Loucy (cell line): ENCODE results near the gene RIPOR3.

ENCODE experiments used
- H2AFZ ChIP-seq: fragments of 200-600 bp; sonication (generic); 2 replicates; pipeline ENCODE4 v1.6.0; 2016; ENCODE audit warnings: antibody characterized with exemption, mild to moderate bottlenecking, low read length, moderate library complexity
- H3F3A ChIP-seq: fragments of 200-600 bp; 2 replicates; pipeline ENCODE4 v1.6.0; 2016; ENCODE audit warnings: antibody characterized with exemption, low read depth, mild to moderate bottlenecking
- H3K27me3 ChIP-seq: fragments of 200-600 bp; sonication (generic); 2 replicates; pipeline ENCODE4 v1.6.1; 2014; ENCODE audit warnings: low read length, mild to moderate bottlenecking; ENCODE audit not compliant: insufficient read depth, poor library complexity, severe bottlenecking
- H3K36me3 ChIP-seq: fragments of 200-600 bp; sonication (generic); 2 replicates; pipeline ENCODE4 v1.6.1; 2016; ENCODE audit warnings: low read length; ENCODE audit not compliant: insufficient read depth
- H3K4me1 ChIP-seq: fragments of 200-600 bp; sonication (generic); 2 replicates; pipeline ENCODE4 v1.5.1; 2014; ENCODE audit warnings: low read length, mild to moderate bottlenecking; ENCODE audit not compliant: insufficient read depth, poor library complexity, severe bottlenecking
- H3K4me2 ChIP-seq: fragments of 200-600 bp; sonication (generic); 2 replicates; pipeline ENCODE4 v1.6.0; 2014; ENCODE audit warnings: antibody characterized with exemption, low read length, low read depth, mild to moderate bottlenecking; ENCODE audit not compliant: poor library complexity, severe bottlenecking
- H3K4me3 ChIP-seq: fragments of 200-600 bp; sonication (generic); 2 replicates; pipeline ENCODE4 v1.5.1; 2014; ENCODE audit warnings: low read length, mild to moderate bottlenecking, mixed read lengths; ENCODE audit not compliant: poor library complexity, severe bottlenecking
- H3K79me2 ChIP-seq: fragments of 200-600 bp; sonication (generic); 2 replicates; pipeline ENCODE4 v1.6.1; 2014; ENCODE audit warnings: low read length; ENCODE audit not compliant: insufficient read depth
- H3K9ac ChIP-seq: fragments of 200-600 bp; sonication (generic); 2 replicates; pipeline ENCODE4 v1.6.0; 2014; ENCODE audit warnings: mild to moderate bottlenecking, low read depth, low read length, moderate library complexity; ENCODE audit not compliant: poor library complexity, severe bottlenecking
- H3K9me2 ChIP-seq: fragments of 200-600 bp; sonication (generic); replicated peaks from 2 replicates; pipeline ENCODE4 v1.6.1; 2016; ENCODE audit warnings: low read depth, low read length, mixed read lengths
- H3K9me3 ChIP-seq: fragments of 200-600 bp; sonication (generic); 2 replicates; pipeline ENCODE4 v1.6.1; 2014; ENCODE audit warnings: mild to moderate bottlenecking, antibody characterized with exemption, low read length, low read depth; ENCODE audit not compliant: insufficient read depth
- H4K20me1 ChIP-seq: fragments of 200-600 bp; sonication (generic); 2 replicates; pipeline ENCODE4 v1.6.0; 2014; ENCODE audit warnings: antibody characterized with exemption, low read length, mild to moderate bottlenecking; ENCODE audit not compliant: insufficient read depth, poor library complexity, severe bottlenecking
- EZH2phosphoT487 ChIP-seq: fragments of 200-600 bp; IDR thresholded peaks from 2 replicates; pipeline ENCODE4 v1.6.1; 2018; ENCODE audit warnings: antibody characterized with exemption, mild to moderate bottlenecking, moderate library complexity, borderline replicate concordance
- TF ChIP-seq, protein P1 (sequence below): fragments of 200-600 bp; sonication (generic); conservative IDR thresholded peaks from 2 replicates; pipeline ENCODE4 v1.5.1; 2014; ENCODE audit warnings: mild to moderate bottlenecking, antibody characterized with exemption, low read length

Gene RIPOR3

DNA sequence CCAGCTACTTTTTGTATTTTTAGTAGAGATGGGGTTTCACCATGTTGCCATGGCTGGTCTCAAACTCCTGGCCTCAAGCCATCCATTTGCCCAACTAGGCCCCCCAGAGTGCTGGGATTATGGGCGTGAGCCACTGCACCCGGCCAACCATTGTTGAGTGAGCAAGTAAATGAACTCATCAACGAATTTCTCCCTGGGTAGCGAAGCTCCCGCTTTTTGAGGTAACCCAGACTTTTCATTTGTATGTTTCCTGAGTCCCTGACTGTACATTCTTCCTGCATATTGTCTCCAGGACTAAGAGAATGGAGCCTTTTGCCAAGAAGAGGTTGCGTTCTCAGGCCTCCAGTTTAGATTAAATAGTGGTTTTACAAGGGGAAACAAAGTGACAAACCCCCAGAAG, 36.4 kb downstream of the RIPOR3 start:
- H3F3A ChIP-seq = no peaks in the 10 kb centered on the region
- no peak for TF ChIP-seq EZH2phosphoT487
- TF ChIP-seq, protein P1, sequence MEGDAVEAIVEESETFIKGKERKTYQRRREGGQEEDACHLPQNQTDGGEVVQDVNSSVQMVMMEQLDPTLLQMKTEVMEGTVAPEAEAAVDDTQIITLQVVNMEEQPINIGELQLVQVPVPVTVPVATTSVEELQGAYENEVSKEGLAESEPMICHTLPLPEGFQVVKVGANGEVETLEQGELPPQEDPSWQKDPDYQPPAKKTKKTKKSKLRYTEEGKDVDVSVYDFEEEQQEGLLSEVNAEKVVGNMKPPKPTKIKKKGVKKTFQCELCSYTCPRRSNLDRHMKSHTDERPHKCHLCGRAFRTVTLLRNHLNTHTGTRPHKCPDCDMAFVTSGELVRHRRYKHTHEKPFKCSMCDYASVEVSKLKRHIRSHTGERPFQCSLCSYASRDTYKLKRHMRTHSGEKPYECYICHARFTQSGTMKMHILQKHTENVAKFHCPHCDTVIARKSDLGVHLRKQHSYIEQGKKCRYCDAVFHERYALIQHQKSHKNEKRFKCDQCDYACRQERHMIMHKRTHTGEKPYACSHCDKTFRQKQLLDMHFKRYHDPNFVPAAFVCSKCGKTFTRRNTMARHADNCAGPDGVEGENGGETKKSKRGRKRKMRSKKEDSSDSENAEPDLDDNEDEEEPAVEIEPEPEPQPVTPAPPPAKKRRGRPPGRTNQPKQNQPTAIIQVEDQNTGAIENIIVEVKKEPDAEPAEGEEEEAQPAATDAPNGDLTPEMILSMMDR = no peak
- H3K79me2 ChIP-seq = no peaks in the 10 kb centered on the region
- no peak overlapping the region for H3K4me2 ChIP-seq
- no peaks in the 10 kb centered on the region for H3K4me1 ChIP-seq
- no peak overlapping the region for H2AFZ ChIP-seq
- no peaks in the 10 kb centered on the region for H3K9me2 ChIP-seq
- no peaks in the 10 kb centered on the region for H4K20me1 ChIP-seq
- no peaks in the 10 kb centered on the region for H3K27me3 ChIP-seq
- no peaks in the 10 kb centered on the region for H3K9me3 ChIP-seq
- no peak overlapping the region for H3K4me3 ChIP-seq
- H3K9ac ChIP-seq = no peak overlapping the region
- H3K36me3 ChIP-seq = no peaks in the 10 kb centered on the region

DNA sequence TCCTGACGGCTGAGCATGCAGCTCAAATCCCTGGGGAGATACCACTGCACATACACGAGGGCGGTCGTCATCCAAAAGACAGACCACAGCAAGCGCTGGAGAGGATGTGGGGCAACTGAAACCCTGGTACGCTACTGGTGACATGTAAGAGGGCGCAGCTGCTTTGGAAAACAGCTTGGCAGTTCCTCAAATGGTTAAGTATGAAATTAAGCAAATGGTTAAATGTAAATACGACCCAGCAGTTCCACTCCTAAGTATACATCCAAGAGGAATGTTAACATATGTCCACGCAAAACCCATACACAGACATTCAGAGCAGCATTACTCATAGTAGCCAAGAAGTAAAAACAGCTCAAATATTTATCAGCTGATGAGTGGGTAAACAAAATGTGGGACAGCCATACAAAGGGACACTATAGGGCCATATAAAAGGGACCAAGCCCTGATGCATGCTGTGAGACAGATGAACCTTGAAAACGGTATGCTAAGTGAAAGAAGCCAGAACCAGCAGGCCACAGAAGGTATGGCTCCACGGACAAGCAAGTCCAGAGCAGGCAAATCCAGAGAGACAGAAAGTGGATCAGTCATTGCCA, 38.5 kb downstream of the RIPOR3 start:
- H3K9ac ChIP-seq = no peak overlapping the region
- no peaks in the 10 kb centered on the region for H3K27me3 ChIP-seq
- no peak overlapping the region for H3K4me2 ChIP-seq
- H3K79me2 ChIP-seq = no peaks in the 10 kb centered on the region
- no peaks in the 10 kb centered on the region for H3K9me3 ChIP-seq
- H3K4me3 ChIP-seq = no peak overlapping the region
- no peaks in the 10 kb centered on the region for H3K9me2 ChIP-seq
- no peaks in the 10 kb centered on the region for H3K4me1 ChIP-seq
- H3F3A ChIP-seq = no peaks in the 10 kb centered on the region
- no peaks in the 10 kb centered on the region for H4K20me1 ChIP-seq
- no peaks in the 10 kb centered on the region for H3K36me3 ChIP-seq
- TF ChIP-seq EZH2phosphoT487 = no peak
- TF ChIP-seq, protein P1 = no peak
- H2AFZ ChIP-seq = no peak overlapping the region

DNA sequence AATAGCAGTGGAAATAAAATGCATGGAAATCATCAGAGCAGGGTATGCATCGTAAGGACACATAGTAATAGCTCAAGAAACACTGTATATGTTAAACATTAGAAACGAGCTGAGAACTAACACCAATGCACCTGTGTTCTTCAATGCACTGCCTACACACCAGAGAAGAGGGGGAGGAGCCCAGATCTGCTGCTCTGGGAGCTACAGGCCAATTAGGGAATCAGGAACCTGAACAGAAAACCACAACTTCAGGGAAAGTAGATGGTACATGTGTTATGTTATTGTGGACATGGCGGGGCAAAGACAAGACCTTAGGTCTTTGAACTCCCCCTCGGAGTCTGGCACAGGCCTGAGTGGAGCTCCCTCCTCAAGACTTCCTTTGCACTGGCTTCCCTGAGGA, 39.7 kb downstream of the RIPOR3 start:
- no peaks in the 10 kb centered on the region for H3K27me3 ChIP-seq
- H3K79me2 ChIP-seq = no peaks in the 10 kb centered on the region
- no peak overlapping the region for H3K9ac ChIP-seq
- no peak overlapping the region for H3K4me2 ChIP-seq
- H4K20me1 ChIP-seq = no peaks in the 10 kb centered on the region
- no peaks in the 10 kb centered on the region for H3F3A ChIP-seq
- TF ChIP-seq EZH2phosphoT487 = no peak
- TF ChIP-seq, protein P1 = no peak
- H3K4me3 ChIP-seq = no peak overlapping the region
- H3K9me3 ChIP-seq = no peaks in the 10 kb centered on the region; the same call in 1 of the 2 replicates
- no peaks in the 10 kb centered on the region for H3K9me2 ChIP-seq
- H2AFZ ChIP-seq = no peak overlapping the region
- no peaks in the 10 kb centered on the region for H3K4me1 ChIP-seq
- H3K36me3 ChIP-seq = no peaks in the 10 kb centered on the region
